ENCODE results near the gene KLHL22.

The KLHL22 gene

GRCh38 chr22:20450551-20450906, 45.1 kb downstream of the KLHL22 start:
- no peak for TF ChIP-seq CTCF (IDR thresholded peaks at IDR 0.05; ENCODE audit: low read length, missing control alignments)
- no peak for DNase-seq (ENCODE audit: low read depth)
- H3K4me3 ChIP-seq (replicated peaks; ENCODE audit: low read depth, low read length), result no peak overlapping the region

GRCh38 chr22:20449819-20450550, 45.6 kb downstream of the KLHL22 start:
- no peak for TF ChIP-seq CTCF (IDR thresholded peaks at IDR 0.05; ENCODE audit: low read length, missing control alignments)
- no peak overlapping the region for H3K4me3 ChIP-seq (replicated peaks; ENCODE audit: low read depth, low read length)
- DNase-seq (ENCODE audit: low read depth), result no peak

GRCh38 chr22:20448630-20449029, 47.0 kb downstream of the KLHL22 start:
- H3K4me3 ChIP-seq (replicated peaks; ENCODE audit: low read depth, low read length), result no peak overlapping the region
- DNase-seq (ENCODE audit: low read depth), result no peak
- TF ChIP-seq CTCF (IDR thresholded peaks at IDR 0.05; ENCODE audit: low read length, missing control alignments), result no peak

- TF ChIP-seq CTCF (IDR thresholded peaks at IDR 0.05; ENCODE audit: low read length, missing control alignments), result no peak
- H3K4me3 ChIP-seq (replicated peaks; ENCODE audit: low read depth, low read length), result no peak overlapping the region
- no peak for DNase-seq (ENCODE audit: low read depth)
Measured at GRCh38 chr22:20446383-20446970, 49.1 kb downstream of the KLHL22 start.

- no peak for DNase-seq (ENCODE audit: low read depth)
- TF ChIP-seq CTCF (IDR thresholded peaks at IDR 0.05; ENCODE audit: low read length, missing control alignments), result no peak
Measured at GRCh38 chr22:20444325-20444724, 51.3 kb downstream of the KLHL22 start.

GRCh38 chr22:20442485-20443284, 52.9 kb downstream of the KLHL22 start:
- H3K4me3 ChIP-seq (replicated peaks; ENCODE audit: low read depth, low read length), result no peak overlapping the region
- TF ChIP-seq CTCF (IDR thresholded peaks at IDR 0.05; ENCODE audit: low read length, missing control alignments), result no peak

More at GRCh38 chr22:20444325-20444724, 51.3 kb downstream of the KLHL22 start:
- no peak overlapping the region for H3K4me3 ChIP-seq (replicated peaks; ENCODE audit: low read depth, low read length)

More at GRCh38 chr22:20442485-20443284, 52.9 kb downstream of the KLHL22 start:
- no peak for DNase-seq (ENCODE audit: low read depth)

All from fibroblast of pulmonary artery (primary cell).